D721Med (cell line): ENCODE data around the gene RPL37.
"Not testable (repeated sequence)": the region's sequence is repeated elsewhere in the genome, so short reads cannot be mapped to it uniquely, and the experiment has no call there.

Experiments
- DNase-seq: peaks from one replicate; pipeline ENCODE4 v3.0.0; 2011; ENCODE audit warnings: low spot score; ENCODE audit not compliant: insufficient read length
- FAIRE-seq: peaks from 2 replicates; lab custom pipeline; 2011; peaks lifted over from hg19 to GRCh38; lab: Jason Lieb, UNC
- TF ChIP-seq, protein P1 (sequence below): IDR thresholded peaks from 2 replicates; pipeline ENCODE4 v1.5.1; 2012; ENCODE audit warnings: mild to moderate bottlenecking, control low read depth; ENCODE audit not compliant: insufficient read depth; ENCODE audit errors: missing control alignments

RPL37 gene

DNA sequence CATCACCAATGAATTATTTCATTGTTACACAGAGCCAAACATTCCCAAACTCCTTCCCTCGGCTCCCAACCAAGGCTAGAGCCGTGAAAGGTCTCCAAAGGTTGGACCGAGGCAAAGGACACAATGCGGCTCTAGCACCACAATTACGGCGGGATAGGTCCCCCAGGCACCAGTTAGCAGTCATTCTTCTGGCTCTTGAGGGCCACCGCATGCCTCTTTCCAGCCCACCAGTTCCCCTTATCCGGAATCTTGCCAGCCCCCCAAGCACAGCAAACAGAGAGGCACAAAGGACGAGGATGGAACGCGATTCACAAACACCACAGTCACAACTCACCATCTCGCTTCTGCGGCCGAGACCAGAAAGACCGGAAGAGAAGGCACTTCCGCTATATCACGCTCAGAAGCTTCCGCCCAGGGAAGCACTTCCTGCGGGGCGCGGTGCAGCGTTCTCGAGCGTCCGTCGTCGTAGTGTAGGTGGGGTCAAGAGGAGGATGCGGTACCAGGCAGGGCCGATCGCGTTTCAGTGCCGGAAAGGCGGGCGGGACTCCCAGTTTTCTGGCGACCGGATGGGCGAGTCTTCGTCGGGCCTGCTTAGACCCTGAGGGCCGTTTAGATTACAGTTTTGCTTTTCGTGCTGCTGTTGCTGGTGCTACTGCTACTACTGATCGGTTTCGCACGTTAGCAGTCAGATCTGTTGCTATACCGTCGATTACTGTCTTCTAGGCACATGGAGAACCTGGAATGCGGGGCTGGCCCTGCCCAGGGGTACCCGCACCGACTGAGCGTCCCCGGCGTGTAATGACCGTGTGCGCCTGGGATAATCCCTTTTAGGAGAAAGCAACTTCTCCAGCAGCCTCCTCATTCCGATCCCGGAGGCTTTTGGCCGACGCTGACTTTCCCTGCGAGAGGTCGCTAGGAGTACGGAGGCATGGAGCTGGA, at the start of gene RPL37:
TSS of gene RPL37 (minus strand) at position 374 of the 939 bp plus-strand sequence. CDS start at position 337, 37 bp downstream.
- FAIRE-seq = no peak
- TF ChIP-seq, protein P1, sequence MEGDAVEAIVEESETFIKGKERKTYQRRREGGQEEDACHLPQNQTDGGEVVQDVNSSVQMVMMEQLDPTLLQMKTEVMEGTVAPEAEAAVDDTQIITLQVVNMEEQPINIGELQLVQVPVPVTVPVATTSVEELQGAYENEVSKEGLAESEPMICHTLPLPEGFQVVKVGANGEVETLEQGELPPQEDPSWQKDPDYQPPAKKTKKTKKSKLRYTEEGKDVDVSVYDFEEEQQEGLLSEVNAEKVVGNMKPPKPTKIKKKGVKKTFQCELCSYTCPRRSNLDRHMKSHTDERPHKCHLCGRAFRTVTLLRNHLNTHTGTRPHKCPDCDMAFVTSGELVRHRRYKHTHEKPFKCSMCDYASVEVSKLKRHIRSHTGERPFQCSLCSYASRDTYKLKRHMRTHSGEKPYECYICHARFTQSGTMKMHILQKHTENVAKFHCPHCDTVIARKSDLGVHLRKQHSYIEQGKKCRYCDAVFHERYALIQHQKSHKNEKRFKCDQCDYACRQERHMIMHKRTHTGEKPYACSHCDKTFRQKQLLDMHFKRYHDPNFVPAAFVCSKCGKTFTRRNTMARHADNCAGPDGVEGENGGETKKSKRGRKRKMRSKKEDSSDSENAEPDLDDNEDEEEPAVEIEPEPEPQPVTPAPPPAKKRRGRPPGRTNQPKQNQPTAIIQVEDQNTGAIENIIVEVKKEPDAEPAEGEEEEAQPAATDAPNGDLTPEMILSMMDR = no peak
- DNase-seq = peak; percentile 66

DNA sequence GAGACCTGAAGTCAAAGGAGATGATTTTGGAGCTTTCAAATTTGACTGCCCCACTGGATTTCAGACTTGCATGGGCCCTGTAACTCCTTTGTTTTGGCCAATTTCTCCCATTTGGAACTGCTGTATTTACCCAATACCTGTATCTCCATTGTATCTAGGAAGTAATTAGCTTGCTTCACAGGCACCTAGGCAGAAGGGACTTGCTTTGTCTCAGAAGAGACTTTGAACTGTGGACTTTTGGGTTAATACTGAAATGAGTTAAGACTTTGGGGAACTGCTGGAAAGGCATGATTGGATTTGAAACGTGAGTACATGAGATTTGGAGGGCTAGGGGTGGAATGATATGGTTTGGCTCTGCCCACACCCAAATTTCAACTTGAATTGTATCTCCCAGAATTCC, 48.0 kb upstream of the RPL37 start:
- DNase-seq, FAIRE-seq: not testable (repeated sequence)

DNA sequence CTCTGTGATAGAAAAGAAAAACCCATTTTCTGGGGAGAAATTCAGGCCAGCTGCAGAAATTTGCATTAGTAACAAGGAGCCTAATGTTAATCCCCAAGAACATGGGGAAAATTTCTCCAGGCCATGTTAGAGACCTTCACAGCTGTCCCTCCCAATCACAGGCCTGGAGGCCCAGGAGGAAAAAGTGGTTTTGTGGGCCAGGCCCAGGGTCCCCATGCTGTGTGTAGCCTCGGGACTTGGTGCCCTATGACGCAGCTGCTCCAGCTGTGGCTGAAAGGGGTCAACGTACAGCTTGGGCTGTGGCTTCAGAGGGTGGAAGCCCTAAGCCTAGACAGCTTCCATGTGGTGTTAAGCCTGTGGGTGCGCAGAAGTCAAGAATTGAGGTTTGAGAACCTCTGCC, 47.3 kb upstream of the RPL37 start:
- FAIRE-seq (no peak), DNase-seq (no peak)
- TF ChIP-seq, protein P1 = no peak

- no peak for FAIRE-seq
- no peak for DNase-seq
- TF ChIP-seq, protein P1 = peak; percentile 53
These were observed 44.3 kb upstream of the RPL37 start for GRCh38 chr5:40879163-40879942.

- TF ChIP-seq, protein P1 = no peak
- DNase-seq (no peak), FAIRE-seq (no peak)
These were observed 42.5 kb upstream of the RPL37 start for GRCh38 chr5:40877371-40877988.

GRCh38 chr5:40875958-40876357, 40.9 kb upstream of the RPL37 start:
- no peak for DNase-seq
- FAIRE-seq = no peak

More at GRCh38 chr5:40875958-40876357, 40.9 kb upstream of the RPL37 start:
- TF ChIP-seq, protein P1 = no peak
